Measurements from ENCODE around the gene NEGR1. TPM values are rescaled to one million over a fixed set of nuclear protein-coding genes. Genes with fewer than 3 reads are reported as not detected.

Gene NEGR1
- total and polyA plus RNA-seq, 3 donors from 2014 or later, result 2.9 to 7.6 (median 3.1) TPM

- H3K36me3 ChIP-seq (ENCODE audit: low read depth, missing control alignments), result no peaks in the 10 kb centered on the region
- no peak overlapping the region for H3K27ac ChIP-seq
- H3K4me1 ChIP-seq, result no peaks in the 10 kb centered on the region
- H3K9me3 ChIP-seq, result no peaks in the 10 kb centered on the region
- intact Hi-C loops (cut with DNase I; ENCODE audit: low total_unique reads), result no loop called here
- H3K4me3 ChIP-seq, result no peak overlapping the region
- 56 to 65% methylated on average over 6 of the region's 6 CpGs for WGBS, 2 donors
- TF ChIP-seq CTCF (IDR thresholded peaks at IDR 0.05) (no peak), POLR2A (IDR thresholded peaks at IDR 0.05) (no peak)
- no peaks in the 10 kb centered on the region for H3K27me3 ChIP-seq
- DNase-seq, result peak; percentile 44
Measured at GRCh38 chr1:71987181-71987580, 295.2 kb downstream of the NEGR1 start.

DNA sequence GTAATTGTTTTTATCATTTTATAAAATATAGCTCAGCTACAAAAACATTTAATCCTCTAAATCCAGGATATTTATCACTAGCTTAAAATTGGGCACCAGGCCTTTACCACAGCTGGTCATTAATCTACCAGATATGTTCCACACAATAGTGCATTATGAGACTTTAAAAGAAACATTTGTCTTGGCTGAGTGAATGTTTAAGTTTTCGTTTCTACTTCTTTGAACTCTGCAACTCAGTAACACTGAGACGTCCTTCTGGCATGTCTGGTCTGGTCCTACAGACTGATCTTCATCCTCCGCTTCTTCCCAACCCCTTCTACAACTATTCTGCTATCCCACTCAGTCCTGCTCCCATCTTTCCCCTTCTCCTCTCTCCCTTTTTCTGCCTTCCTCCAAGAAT lies 296.2 kb downstream of the NEGR1 start:
- peak; percentile 16 for DNase-seq
- H3K27ac ChIP-seq, result no peak overlapping the region

DNA sequence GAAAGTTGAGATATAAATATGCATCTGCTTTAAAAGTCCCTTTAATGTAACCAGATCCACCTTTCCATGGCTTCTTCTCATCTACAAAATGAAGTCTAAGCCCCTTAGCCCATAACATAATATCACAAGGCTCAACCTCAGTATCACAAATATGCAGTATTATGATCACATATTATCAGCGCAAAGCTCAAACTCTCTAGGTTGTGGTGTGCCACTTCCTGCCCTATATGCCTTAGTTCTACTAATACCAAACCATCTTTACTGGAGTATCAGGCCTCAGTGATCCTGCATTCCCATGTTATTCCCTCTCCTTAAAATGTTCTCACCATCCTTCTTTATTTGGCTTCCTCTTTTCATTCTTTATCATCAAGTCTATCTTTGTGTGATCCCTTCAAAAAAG lies 301.8 kb downstream of the NEGR1 start:
- DNase-seq, result no peak
- 93 to 97% methylated on average over 1 of the region's 1 CpG for WGBS, 2 donors
- Histone ChIP-seq H3K4me3 (no peak overlapping the region), H3K27me3 (no peaks in the 10 kb centered on the region), H3K27ac (no peak overlapping the region), H3K36me3 (ENCODE audit: low read depth, missing control alignments) (no peaks in the 10 kb centered on the region), H3K4me1 (no peaks in the 10 kb centered on the region), H3K9me3 (no peaks in the 10 kb centered on the region)
- TF ChIP-seq POLR2A (IDR thresholded peaks at IDR 0.05), result no peak
- TF ChIP-seq CTCF (IDR thresholded peaks at IDR 0.05), result no peak
- intact Hi-C loops (cut with DNase I; ENCODE audit: low total_unique reads), result no loop called here

More for the DNA sequence above, 296.2 kb downstream of the NEGR1 start:
- Histone ChIP-seq H3K9me3 (no peaks in the 10 kb centered on the region), H3K36me3 (ENCODE audit: low read depth, missing control alignments) (no peaks in the 10 kb centered on the region), H3K4me3 (no peak overlapping the region), H3K4me1 (no peaks in the 10 kb centered on the region), H3K27me3 (no peaks in the 10 kb centered on the region)
- TF ChIP-seq POLR2A (IDR thresholded peaks at IDR 0.05) (no peak), CTCF (IDR thresholded peaks at IDR 0.05) (no peak)
- 31 to 50% methylated on average over 3 of the region's 3 CpGs for WGBS, 2 donors
- intact Hi-C loops (cut with DNase I; ENCODE audit: low total_unique reads), result no loop called here

DNA sequence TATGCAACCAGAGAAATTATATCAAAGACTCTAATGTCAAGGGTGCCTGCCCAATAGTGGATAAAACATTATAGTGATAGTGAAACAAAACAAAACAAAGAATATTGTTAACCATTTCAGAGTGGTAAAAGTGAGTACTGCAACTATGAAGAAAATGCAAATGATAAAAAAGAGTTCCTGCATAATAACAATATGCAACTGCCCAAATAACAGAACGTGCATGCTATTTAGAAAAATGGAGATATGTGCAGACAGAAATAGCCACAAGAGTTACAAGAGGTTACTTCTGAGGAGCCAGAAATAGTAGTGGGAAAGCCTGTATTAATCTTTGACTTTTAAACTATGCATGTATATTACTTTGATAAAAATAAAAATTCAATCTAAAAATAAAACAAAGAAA lies 302.5 kb downstream of the NEGR1 start:
- no peaks in the 10 kb centered on the region for H3K27me3 ChIP-seq

More for the DNA sequence above, 302.5 kb downstream of the NEGR1 start:
- H3K36me3 ChIP-seq (ENCODE audit: low read depth, missing control alignments), result no peaks in the 10 kb centered on the region
- no peak overlapping the region for H3K4me3 ChIP-seq
- no peak for DNase-seq
- no peaks in the 10 kb centered on the region for H3K4me1 ChIP-seq
- H3K27ac ChIP-seq, result no peak overlapping the region
- TF ChIP-seq CTCF (IDR thresholded peaks at IDR 0.05), result no peak
- TF ChIP-seq POLR2A (IDR thresholded peaks at IDR 0.05), result no peak
- intact Hi-C loops (cut with DNase I; ENCODE audit: low total_unique reads), result no loop called here
- 45 to 50% methylated on average over 1 of the region's 1 CpG for WGBS, 2 donors
- H3K9me3 ChIP-seq, result no peaks in the 10 kb centered on the region

All from testis (tissue), 3 donors.